Coronary artery (tissue), 2 donors: ENCODE data around the gene YPEL1.
A peak's percentile ranks its signal among the peaks of the same experiment; 100 is the strongest.

Experiments used
- DNase-seq: peaks from one replicate; pipeline ENCODE4 v3.0.0-alpha.2; 2017; ENCODE audit warnings: low spot score
- H3K27ac ChIP-seq, 2 donors: fragments of 200-600 bp; sonication (generic); one replicate each; pipeline ENCODE4 v1.5.1; 2016 to 2019
- H3K4me3 ChIP-seq: fragments of 200-600 bp; sonication (generic); 2 replicates; pipeline ENCODE4 v1.5.1; 2016; ENCODE audit warnings: mild to moderate bottlenecking, moderate library complexity
- TF ChIP-seq, protein P1 (sequence below): fragments of 200-600 bp; sonication (generic); IDR thresholded peaks from one replicate; pipeline ENCODE4 v1.5.1; 2019; ENCODE audit warnings: antibody characterized with exemption

Gene YPEL1

DNA sequence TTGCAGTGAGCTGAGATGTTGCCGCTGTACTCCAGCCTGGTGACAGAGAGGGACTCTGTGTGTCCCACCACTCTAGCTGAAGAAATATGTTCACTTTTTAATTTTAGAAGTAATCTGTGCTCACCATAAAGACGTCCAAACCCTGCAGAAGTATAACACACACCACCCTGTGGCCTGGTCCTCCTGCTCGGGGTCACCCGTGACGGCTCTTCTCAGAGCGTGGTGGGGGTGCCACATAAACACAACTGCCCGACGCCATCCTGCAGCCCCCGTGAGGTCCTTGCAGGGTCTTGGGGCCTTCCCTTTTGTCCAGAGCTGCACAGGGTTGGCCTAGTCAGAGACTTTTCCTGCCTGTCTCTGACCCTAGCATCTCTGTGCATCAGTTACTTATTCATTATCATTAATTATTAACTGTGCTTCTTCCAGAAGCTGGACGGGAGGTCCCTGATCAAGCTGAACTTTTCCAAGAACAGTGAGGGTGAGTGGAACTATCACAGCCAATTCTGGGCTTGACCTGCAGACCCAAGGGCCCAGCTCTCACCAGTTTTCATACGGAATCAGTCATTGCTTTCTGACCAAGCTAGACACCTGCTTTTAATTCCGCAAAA, 60.9 kb downstream of the YPEL1 start:
- H3K27ac ChIP-seq: no peak overlapping the region
- no peak for DNase-seq
- TF ChIP-seq, protein P1, sequence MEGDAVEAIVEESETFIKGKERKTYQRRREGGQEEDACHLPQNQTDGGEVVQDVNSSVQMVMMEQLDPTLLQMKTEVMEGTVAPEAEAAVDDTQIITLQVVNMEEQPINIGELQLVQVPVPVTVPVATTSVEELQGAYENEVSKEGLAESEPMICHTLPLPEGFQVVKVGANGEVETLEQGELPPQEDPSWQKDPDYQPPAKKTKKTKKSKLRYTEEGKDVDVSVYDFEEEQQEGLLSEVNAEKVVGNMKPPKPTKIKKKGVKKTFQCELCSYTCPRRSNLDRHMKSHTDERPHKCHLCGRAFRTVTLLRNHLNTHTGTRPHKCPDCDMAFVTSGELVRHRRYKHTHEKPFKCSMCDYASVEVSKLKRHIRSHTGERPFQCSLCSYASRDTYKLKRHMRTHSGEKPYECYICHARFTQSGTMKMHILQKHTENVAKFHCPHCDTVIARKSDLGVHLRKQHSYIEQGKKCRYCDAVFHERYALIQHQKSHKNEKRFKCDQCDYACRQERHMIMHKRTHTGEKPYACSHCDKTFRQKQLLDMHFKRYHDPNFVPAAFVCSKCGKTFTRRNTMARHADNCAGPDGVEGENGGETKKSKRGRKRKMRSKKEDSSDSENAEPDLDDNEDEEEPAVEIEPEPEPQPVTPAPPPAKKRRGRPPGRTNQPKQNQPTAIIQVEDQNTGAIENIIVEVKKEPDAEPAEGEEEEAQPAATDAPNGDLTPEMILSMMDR: no peak
- no peak overlapping the region for H3K4me3 ChIP-seq

DNA sequence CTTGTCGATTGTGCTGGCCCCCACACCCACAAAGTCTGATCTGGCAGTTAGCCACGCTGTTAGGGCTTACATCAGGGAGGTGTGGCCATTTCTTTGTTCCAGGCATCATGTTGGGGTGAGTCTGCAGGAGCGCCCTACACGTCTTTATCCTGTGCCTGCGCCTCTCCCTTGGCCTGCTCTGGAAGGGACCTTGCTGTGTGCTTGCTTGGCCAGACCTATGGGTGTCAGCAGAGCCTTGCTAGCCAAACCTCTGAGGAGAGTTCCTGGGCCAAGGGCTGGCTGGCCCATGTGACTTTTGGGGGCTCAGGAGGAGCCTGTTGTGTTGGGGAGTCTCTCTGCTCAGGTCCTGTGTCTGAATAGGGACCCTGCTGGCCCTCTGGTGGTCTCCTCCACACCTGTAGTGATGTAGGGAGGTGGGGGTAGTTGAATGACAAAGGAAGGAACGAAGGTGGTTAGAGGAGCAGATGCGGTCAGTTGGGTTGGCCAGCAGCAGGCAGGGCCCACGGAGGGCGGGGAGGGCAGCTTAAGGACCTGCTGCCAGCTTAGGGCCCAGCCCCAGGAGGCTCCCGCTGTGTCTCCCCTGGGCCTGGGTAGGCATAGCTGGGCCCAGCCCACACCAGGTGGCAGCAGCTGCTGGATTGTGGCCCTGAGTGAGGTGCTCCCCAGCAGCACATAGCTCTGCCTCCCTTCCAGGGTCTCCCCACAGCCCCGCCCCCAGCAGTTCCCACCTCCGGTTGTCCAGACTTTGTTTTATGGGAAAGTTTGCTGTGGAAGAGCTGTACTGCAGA, 61.9 kb downstream of the YPEL1 start:
- Histone ChIP-seq H3K4me3 (no peak overlapping the region), H3K27ac (no peak overlapping the region)
- TF ChIP-seq, protein P1: no peak
- DNase-seq: no peak

DNA sequence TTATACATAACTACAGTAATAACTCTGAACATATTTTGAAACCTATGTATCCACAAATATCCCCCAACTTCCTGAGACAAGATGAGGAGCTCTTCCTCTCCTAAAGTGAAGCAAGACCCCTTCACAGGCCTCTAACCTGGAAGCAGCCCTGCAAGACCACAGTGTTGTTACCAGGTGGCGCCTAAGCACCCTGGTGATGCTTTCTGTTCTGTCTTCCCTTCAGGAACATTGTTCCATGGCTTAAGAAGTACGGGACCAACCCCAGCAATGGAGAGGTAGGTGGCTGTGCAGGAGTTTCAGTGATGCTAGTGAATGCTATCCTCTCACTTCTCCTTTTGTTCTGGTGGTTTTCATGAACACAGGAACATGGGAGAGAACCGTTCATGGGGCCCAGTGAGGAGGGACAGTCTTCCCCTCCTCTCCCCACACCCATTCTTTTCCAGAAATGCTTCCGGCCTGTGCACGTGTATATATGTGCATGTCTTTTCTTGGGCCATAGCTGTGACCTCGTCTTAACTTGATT, 63.4 kb downstream of the YPEL1 start:
- no peak for DNase-seq
- H3K4me3 ChIP-seq: no peak overlapping the region
- H3K27ac ChIP-seq: no peak overlapping the region
- TF ChIP-seq, protein P1: no peak

DNA sequence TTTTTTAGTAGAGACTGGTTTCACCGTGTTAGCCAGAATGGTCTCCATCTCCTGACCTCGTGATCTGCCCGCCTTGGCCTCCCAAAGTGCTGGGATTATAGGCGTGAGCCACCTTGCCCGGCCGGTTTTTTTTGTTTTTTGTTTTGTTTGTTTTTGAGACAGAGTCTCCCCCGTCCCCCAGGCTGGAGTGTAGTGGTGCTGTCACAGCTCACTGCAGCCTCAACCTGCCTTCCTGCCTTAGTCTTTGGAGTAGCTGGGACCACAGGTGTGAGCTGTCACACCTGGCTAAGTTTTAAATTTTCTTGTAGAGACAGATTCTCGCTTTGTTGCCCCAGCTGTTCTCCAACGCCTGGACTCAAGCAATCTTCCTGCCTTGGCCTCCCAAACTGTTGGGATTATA, 66.6 kb downstream of the YPEL1 start:
- no peak for DNase-seq
- no peak overlapping the region for H3K4me3 ChIP-seq
- TF ChIP-seq, protein P1: no peak
- no peak overlapping the region for H3K27ac ChIP-seq

DNA sequence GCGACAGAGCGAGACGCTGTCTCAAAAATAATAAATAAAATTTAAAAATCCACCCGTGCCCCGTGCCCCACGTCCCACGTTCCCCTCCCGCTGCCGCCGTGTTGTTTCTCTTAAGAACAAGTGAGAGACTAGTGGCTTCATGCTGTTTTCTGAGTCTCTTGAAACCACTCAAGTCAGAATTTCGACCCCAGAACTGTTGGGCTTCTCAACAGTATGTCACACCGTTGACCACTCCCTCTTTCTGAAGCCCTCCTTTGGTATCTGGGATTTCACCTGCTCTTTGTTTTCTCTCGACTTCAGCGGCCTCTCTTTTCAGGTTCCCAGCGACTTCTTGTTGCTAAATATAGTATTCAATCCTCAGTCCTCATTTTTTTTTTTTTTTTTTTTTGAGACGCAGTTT, 68.8 kb downstream of the YPEL1 start:
- TF ChIP-seq, protein P1: no peak
- Histone ChIP-seq H3K4me3 (peak overlapping the region; percentile 85), H3K27ac (no peak overlapping the region)
- no peak for DNase-seq

DNA sequence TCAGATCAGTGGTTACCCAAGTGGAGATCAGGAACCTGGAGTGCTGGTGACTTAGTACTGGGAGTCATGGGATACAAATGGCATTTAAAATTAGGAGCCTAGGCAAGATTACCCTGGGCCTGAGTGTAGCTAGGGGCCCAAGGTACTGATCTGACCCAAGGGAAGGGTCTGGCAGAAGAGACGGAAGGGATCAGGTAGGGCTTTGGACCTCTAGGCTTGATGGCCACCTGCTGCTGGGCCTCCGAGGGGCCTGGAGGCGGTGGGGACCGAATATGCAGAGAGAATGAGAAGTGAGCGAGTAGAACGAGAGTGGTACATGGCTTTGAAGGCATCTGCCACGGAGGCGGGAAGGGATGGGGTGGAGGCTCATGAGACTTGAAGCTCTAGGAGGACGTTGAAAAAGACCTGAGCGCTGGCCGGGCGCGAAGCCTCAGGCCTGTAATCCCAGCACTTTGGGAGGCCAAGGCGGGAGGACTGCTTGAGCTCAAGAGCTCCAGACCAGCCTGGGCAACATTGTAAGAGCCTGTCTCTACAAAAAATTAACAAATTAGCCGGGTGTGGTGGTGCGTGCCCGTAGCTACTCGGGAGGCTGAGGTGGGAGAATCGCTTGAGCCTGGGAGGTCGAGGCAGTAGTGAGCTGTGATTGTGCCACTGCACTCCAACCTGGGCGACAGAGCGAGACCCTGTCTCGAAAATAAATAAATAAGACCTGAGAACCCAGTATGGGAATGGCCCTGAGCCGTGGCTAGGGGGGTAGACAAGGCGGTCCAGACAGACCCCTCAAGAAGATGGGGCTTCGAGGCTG, 70.3 kb downstream of the YPEL1 start:
- DNase-seq: no peak
- TF ChIP-seq, protein P1: no peak
- H3K4me3 ChIP-seq: peak overlapping the region; percentile 85
- H3K27ac ChIP-seq: peak overlapping the region; percentile 88 to 94
